Mesenchymal stem cell (in vitro differentiated cells and primary cell): Measurements from ENCODE around the gene PERCC1.

Experiments
- DNase-seq: peaks from one replicate; pipeline ENCODE4 v3.0.0-alpha.2; 2013
- H2AFZ ChIP-seq: one replicate; pipeline ENCODE4 v1.6.1; 2013; ENCODE audit warnings: low read depth, mild to moderate bottlenecking, control low read depth, inconsistent platforms, low read length, moderate library complexity
- H2AK5ac ChIP-seq: 2 replicates; pipeline ENCODE4 v1.6.1; 2013; ENCODE audit warnings: low read length, moderate library complexity, mild to moderate bottlenecking, inconsistent platforms; ENCODE audit not compliant: severe bottlenecking
- H2BK120ac ChIP-seq: one replicate; pipeline ENCODE4 v1.6.1; 2013; ENCODE audit warnings: low read depth, mild to moderate bottlenecking, inconsistent platforms, low read length, moderate library complexity
- H2BK12ac ChIP-seq, 2 experiments: one replicate each; pipeline ENCODE4 v1.6.1; 2013; ENCODE audit warnings: inconsistent platforms in 2 of 2, low read length in 2 of 2, mild to moderate bottlenecking in 2 of 2, moderate library complexity in 2 of 2, control low read depth in 1 of 2
- H2BK15ac ChIP-seq: one replicate; pipeline ENCODE4 v1.6.1; 2013; ENCODE audit warnings: mild to moderate bottlenecking, low read depth, inconsistent platforms; ENCODE audit not compliant: poor library complexity, severe bottlenecking
- H2BK5ac ChIP-seq: 2 replicates; pipeline ENCODE4 v1.6.1; 2013; ENCODE audit warnings: low read depth, mild to moderate bottlenecking, low read length, control low read depth, inconsistent platforms; ENCODE audit not compliant: poor library complexity, severe bottlenecking
- H3K14ac ChIP-seq, 2 experiments: one replicate each; pipeline ENCODE4 v1.6.1; 2013; ENCODE audit warnings: inconsistent platforms in 2 of 2, low read length in 2 of 2, control low read depth in 1 of 2, mild to moderate bottlenecking in 1 of 2, moderate library complexity in 1 of 2
- H3K18ac ChIP-seq, 2 experiments: one replicate each; pipeline ENCODE4 v1.6.1; 2013; ENCODE audit warnings: inconsistent platforms in 2 of 2, low read length in 2 of 2, control low read depth in 1 of 2, low read depth in 1 of 2, mild to moderate bottlenecking in 1 of 2
- H3K23ac ChIP-seq, 2 experiments: one replicate each; pipeline ENCODE4 v1.6.1; 2013; ENCODE audit warnings: inconsistent platforms in 2 of 2, low read length in 2 of 2, mild to moderate bottlenecking in 2 of 2, moderate library complexity in 2 of 2, control low read depth in 1 of 2
- H3K27ac ChIP-seq: 2 replicates; pipeline ENCODE4 v1.5.1; 2013; ENCODE audit warnings: mild to moderate bottlenecking, moderate library complexity, low read length, control low read depth, inconsistent platforms; ENCODE audit not compliant: poor library complexity, severe bottlenecking
- H3K27me3 ChIP-seq, 2 experiments: 2 replicates each; pipeline versions ENCODE4 v1.6.1 to v1.7.0; 2013; ENCODE audit warnings: low read length in 2 of 2, mild to moderate bottlenecking in 2 of 2, moderate library complexity in 2 of 2, control low read depth in 1 of 2, inconsistent platforms in 1 of 2; ENCODE audit not compliant: control insufficient read depth in 1 of 2, insufficient read depth in 1 of 2
- H3K36me3 ChIP-seq, 2 experiments: 2 replicates each; pipeline versions ENCODE4 v1.6.1 to v1.7.0; 2013; ENCODE audit warnings: low read length in 2 of 2, control low read depth in 1 of 2, inconsistent platforms in 1 of 2, low read depth in 1 of 2, mild to moderate bottlenecking in 1 of 2; ENCODE audit not compliant: insufficient read depth in 2 of 2, control insufficient read depth in 1 of 2
- H3K4ac ChIP-seq, 2 experiments: one replicate each; pipeline ENCODE4 v1.6.1; 2013; ENCODE audit warnings: inconsistent platforms in 2 of 2, low read length in 2 of 2, mild to moderate bottlenecking in 2 of 2, moderate library complexity in 2 of 2, control low read depth in 1 of 2, low read depth in 1 of 2
- H3K4me1 ChIP-seq: 2 replicates; pipeline ENCODE4 v1.6.1; 2013; ENCODE audit warnings: low read depth, low read length, control low read depth; ENCODE audit not compliant: control insufficient read depth, insufficient read depth
- H3K4me2 ChIP-seq: 2 replicates; pipeline ENCODE4 v1.6.1; 2013; ENCODE audit warnings: low read length, mild to moderate bottlenecking, inconsistent platforms; ENCODE audit not compliant: poor library complexity, severe bottlenecking
- H3K4me3 ChIP-seq, 2 experiments: 2 replicates each; pipeline versions ENCODE4 v1.5.1 to v1.7.0; 2013; ENCODE audit warnings: low read length in 2 of 2, mild to moderate bottlenecking in 2 of 2, control low read depth in 1 of 2, low read depth in 1 of 2; ENCODE audit not compliant: insufficient read depth in 1 of 2
- H3K79me1 ChIP-seq: replicated peaks from 2 replicates; pipeline ENCODE4 v1.6.1; 2013; ENCODE audit warnings: mild to moderate bottlenecking, control low read depth, low read length, inconsistent platforms; ENCODE audit not compliant: poor library complexity, severe bottlenecking
- H3K9ac ChIP-seq: 2 replicates; pipeline ENCODE4 v1.7.0; 2013; ENCODE audit warnings: mild to moderate bottlenecking, low read length, moderate library complexity
- H3K9me3 ChIP-seq: 2 replicates; pipeline ENCODE4 v1.7.0; 2013; ENCODE audit warnings: mild to moderate bottlenecking, low read length; ENCODE audit not compliant: control insufficient read depth
- H4K8ac ChIP-seq: one replicate; pipeline ENCODE4 v1.6.1; 2013; ENCODE audit warnings: inconsistent platforms, mild to moderate bottlenecking, low read length, moderate library complexity
- H4K91ac ChIP-seq: one replicate; pipeline ENCODE4 v1.6.1; 2013; ENCODE audit warnings: mild to moderate bottlenecking, low read length, inconsistent platforms
- WGBS: methylation state at CpG from one replicate; pipeline ENCODE4 v1.1.7; 2013; ENCODE audit warnings: mixed read lengths; 5-methylcytosine and 5-hydroxymethylcytosine counted together

The PERCC1 gene

GRCh38 chr16:1398351-1398750, 32.5 kb upstream of the PERCC1 start:
- no peak overlapping the region for H4K91ac ChIP-seq
- no peak overlapping the region for H2BK15ac ChIP-seq
- H3K27ac ChIP-seq = no peak overlapping the region
- H3K4ac ChIP-seq = no peak overlapping the region
- no peak overlapping the region for H3K23ac ChIP-seq
- no peak overlapping the region for H3K4me2 ChIP-seq
- no peak overlapping the region for H2AFZ ChIP-seq
- no peak overlapping the region for H2BK12ac ChIP-seq
- peaks cover 64 to 78% of the 10 kb centered on the region in 2 experiments for H3K36me3 ChIP-seq
- no peaks in the 10 kb centered on the region for H3K9me3 ChIP-seq
- no peaks in the 10 kb centered on the region for H3K27me3 ChIP-seq
- H3K79me1 ChIP-seq = peaks cover 4% of the 10 kb centered on the region
- H4K8ac ChIP-seq = no peak overlapping the region
- no peak for DNase-seq
- H2BK5ac ChIP-seq = no peak overlapping the region
- no peak overlapping the region for H3K18ac ChIP-seq
- peaks cover 2% of the 10 kb centered on the region for H3K4me1 ChIP-seq
- H3K4me3 ChIP-seq = no peak overlapping the region
- H3K14ac ChIP-seq = no peak overlapping the region
- H3K9ac ChIP-seq = no peak overlapping the region
- no peak overlapping the region for H2BK120ac ChIP-seq
- WGBS = 95% methylated on average over 9 of the region's 9 CpGs
- H2AK5ac ChIP-seq = no peak overlapping the region

- Histone ChIP-seq H3K9ac (no peak overlapping the region), H2AFZ (no peak overlapping the region), H3K14ac (no peak overlapping the region), H4K91ac (no peak overlapping the region), H2BK5ac (no peak overlapping the region), H2BK120ac (no peak overlapping the region), H3K23ac (no peak overlapping the region), H3K4ac (no peak overlapping the region), H4K8ac (no peak overlapping the region), H3K4me3 (no peak overlapping the region), H3K27me3 (no peaks in the 10 kb centered on the region), H3K4me2 (no peak overlapping the region), H3K9me3 (no peaks in the 10 kb centered on the region), H3K36me3 (peaks cover 58 to 78% of the 10 kb centered on the region in 2 experiments), H2AK5ac (no peak overlapping the region), H2BK12ac (no peak overlapping the region), H3K4me1 (peaks cover 2% of the 10 kb centered on the region), H3K79me1 (peaks cover 9% of the 10 kb centered on the region), H2BK15ac (no peak overlapping the region), H3K27ac (no peak overlapping the region), H3K18ac (no peak overlapping the region)
- 93% methylated on average over 37 of the region's 38 CpGs for WGBS
- DNase-seq = no peak
Measured at GRCh38 chr16:1398826-1399581, 31.9 kb upstream of the PERCC1 start.

- no peak overlapping the region for H3K4me3 ChIP-seq
- H3K4me2 ChIP-seq = no peak overlapping the region
- DNase-seq = no peak
- peaks cover 2% of the 10 kb centered on the region for H3K4me1 ChIP-seq
- no peak overlapping the region for H2AK5ac ChIP-seq
- no peak overlapping the region for H4K8ac ChIP-seq
- no peak overlapping the region for H2BK15ac ChIP-seq
- H3K9me3 ChIP-seq = no peaks in the 10 kb centered on the region
- no peak overlapping the region for H2AFZ ChIP-seq
- no peak overlapping the region for H3K9ac ChIP-seq
- H2BK5ac ChIP-seq = no peak overlapping the region
- no peak overlapping the region for H3K27ac ChIP-seq
- H3K23ac ChIP-seq = no peak overlapping the region
- peaks cover 55 to 83% of the 10 kb centered on the region in 2 experiments for H3K36me3 ChIP-seq
- no peak overlapping the region for H2BK120ac ChIP-seq
- H3K14ac ChIP-seq = no peak overlapping the region
- H3K4ac ChIP-seq = no peak overlapping the region
- H3K79me1 ChIP-seq = peaks cover 24% of the 10 kb centered on the region
- H4K91ac ChIP-seq = no peak overlapping the region
- H2BK12ac ChIP-seq = no peak overlapping the region
- 89% methylated on average over 29 of the region's 29 CpGs for WGBS
- H3K18ac ChIP-seq = no peak overlapping the region
- no peaks in the 10 kb centered on the region for H3K27me3 ChIP-seq
Measured at GRCh38 chr16:1401061-1401757, 29.7 kb upstream of the PERCC1 start.

GRCh38 chr16:1401758-1402154, 29.1 kb upstream of the PERCC1 start:
- H2BK5ac ChIP-seq = no peak overlapping the region
- no peaks in the 10 kb centered on the region for H3K27me3 ChIP-seq
- no peak overlapping the region for H3K27ac ChIP-seq
- peaks cover 2% of the 10 kb centered on the region for H3K4me1 ChIP-seq
- H2AK5ac ChIP-seq = no peak overlapping the region
- no peaks in the 10 kb centered on the region for H3K9me3 ChIP-seq
- H3K4me3 ChIP-seq = no peak overlapping the region
- H3K79me1 ChIP-seq = peaks cover 27% of the 10 kb centered on the region
- H3K9ac ChIP-seq = no peak overlapping the region
- H3K4ac ChIP-seq = no peak overlapping the region
- H2AFZ ChIP-seq = no peak overlapping the region
- H3K4me2 ChIP-seq = no peak overlapping the region
- 97% methylated on average over 13 of the region's 13 CpGs for WGBS
- H4K91ac ChIP-seq = no peak overlapping the region
- no peak overlapping the region for H2BK15ac ChIP-seq
- no peak overlapping the region for H4K8ac ChIP-seq
- no peak for DNase-seq
- H3K18ac ChIP-seq = no peak overlapping the region
- no peak overlapping the region for H3K14ac ChIP-seq
- H2BK12ac ChIP-seq = no peak overlapping the region
- no peak overlapping the region for H3K23ac ChIP-seq
- no peak overlapping the region for H2BK120ac ChIP-seq
- peaks cover 55 to 81% of the 10 kb centered on the region in 2 experiments for H3K36me3 ChIP-seq
